ENCODE results near the gene FTSJ1. TPM values are rescaled to one million over a fixed set of nuclear protein-coding genes. Genes with fewer than 3 reads are reported as not detected.

The FTSJ1 gene
- total RNA-seq, 1 donor from 2014 or later: 15.1 TPM

DNA sequence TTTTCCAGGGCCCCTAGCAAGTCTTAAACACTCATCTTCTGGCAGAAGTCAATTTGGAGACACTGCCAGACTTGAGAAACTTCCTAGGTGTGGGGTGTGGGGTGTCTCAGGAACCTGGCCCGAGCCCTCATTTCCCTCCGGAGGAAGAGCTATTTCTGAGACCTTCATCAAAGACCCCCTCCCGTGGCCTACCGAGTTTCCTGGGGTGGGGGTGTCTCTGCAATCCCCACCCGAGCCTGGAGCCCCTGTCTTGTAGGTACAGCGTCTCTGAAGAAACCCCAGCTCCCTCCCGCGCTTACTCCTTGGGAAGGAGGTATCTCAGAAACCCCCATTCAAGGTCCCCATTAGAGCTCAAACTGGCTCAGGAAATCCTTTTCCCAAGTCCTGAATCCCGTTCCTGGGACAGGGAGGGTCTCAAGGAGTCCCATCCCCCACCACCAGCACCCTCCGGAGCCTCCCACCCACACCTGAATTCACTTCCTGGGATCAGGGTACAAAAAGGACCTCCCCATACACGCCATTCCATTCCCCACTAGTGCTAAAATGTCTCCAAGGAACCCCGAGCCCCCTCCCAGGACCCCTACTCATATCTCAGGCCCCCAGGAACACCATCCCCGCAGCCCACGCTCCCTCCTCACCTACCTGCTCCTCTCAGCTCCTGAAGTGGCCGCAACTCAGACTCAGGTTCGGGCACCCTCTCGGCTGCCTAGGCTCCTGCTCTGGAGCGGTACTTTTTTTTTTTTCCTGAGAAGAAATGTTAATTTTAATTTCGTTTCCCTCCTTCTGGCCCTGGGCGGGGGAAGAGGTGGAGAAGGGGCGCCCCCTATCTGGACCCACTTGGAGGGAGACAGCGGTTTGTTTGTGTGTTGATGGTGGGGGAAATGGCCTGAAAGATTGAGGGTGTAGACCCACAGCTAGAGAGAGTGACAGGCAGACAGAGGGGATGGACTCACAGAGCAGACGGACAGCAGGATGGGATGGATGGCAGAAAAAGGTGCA, 7.0 kb upstream of the FTSJ1 start:
- ATAC-seq: no peak
- intact Hi-C loops (cut with micrococcal nuclease): no loop called here
- no peak for DNase-seq

DNA sequence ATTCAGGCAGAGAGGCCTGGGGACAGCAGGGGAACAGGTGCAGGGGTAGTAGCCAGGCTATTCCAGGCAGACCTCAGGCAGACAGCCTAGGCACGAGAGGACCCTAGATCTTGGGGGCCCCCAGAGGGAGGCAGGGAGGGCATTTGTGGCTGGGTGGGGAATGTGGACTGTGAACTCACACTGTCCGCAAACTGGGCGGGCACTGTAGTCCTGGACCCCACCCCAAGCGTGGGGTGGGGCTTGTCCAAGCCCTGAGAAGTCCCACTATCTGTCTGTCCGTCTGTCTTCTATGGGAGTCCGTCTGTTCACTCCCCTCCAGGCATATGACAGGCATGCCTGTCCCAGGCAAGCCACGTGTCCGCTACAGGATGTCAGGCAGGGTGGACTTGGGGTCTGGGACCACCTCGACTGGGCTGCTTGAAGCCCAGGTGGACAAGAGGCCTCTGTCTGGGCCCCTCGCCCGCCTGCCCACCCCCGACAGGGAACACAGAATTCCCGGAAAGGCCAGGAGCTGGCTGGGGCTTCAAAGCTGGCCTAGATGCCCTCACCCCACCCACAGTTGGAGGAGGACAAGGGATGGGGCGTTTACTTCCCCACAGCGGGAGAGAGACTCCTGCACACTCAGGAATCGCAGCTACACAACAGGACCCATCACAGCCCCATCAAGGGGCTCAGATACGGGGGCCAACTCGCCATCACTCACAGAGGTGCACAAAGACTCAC, 5.7 kb upstream of the FTSJ1 start, which contains the start of gene SLC38A5:
SLC38A5 (minus strand) TSS at position 151 of the 723 bp plus-strand sequence. CDS start 2,336 bp downstream, outside the sequence.
- intact Hi-C loops (cut with micrococcal nuclease): no loop called here

DNA sequence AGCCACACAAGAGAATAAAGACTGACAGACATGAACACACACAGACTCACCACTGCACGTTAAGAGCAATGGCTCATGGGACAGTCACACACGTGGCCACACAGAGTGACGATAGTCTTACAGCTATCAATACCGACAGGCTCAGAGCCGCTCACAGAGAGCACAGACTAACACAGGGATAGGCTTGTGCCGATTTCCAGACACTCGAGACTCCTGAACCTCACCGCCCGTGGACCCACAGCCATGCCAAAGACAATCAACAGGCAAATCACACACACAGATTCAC, 5.2 kb upstream of the FTSJ1 start:
- ATAC-seq: no peak
- no peak for DNase-seq
- intact Hi-C loops (cut with micrococcal nuclease): no loop called here

More for the DNA sequence above, 5.7 kb upstream of the FTSJ1 start, which contains the start of gene SLC38A5:
- DNase-seq (no peak), ATAC-seq (no peak)

DNA sequence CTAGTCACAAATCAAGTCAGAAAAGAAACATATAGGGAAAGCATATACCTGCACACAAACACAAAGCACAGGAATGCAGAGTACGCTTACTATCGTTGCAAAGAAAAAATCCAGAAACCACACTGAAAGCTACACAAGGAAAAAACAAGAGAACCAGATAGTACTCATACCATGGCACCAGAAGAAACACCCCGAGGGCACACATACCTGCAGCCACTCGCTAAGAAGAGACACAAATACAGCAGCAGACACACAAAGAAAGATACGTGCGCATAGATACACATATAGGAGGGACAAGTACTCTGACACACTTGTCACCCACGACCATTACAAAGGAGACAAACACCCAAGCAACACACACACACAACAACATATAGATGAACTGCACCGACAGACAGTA, 4.5 kb upstream of the FTSJ1 start:
- DNase-seq (no peak), ATAC-seq (no peak)
- intact Hi-C loops (cut with micrococcal nuclease): no loop called here

DNA sequence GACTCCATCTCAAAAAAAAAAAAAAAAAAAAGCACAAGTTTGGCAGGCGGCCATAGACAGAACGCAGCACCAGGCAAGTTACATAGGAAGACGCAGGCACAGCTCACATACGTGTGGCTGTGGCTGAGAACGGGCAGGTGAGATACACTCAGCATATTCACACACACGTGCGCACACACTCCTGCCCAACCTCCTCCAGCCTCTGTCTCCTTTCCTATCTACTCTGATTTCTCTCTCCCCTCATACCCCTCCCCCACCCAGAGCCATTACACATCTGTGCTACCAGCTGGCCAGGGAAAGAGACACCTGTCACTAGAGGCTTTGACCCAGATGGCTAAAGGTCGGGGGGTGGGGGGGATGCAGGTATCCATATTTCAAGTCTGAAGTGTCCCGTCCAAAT, 3.8 kb upstream of the FTSJ1 start:
- ATAC-seq: no peak
- DNase-seq: no peak
- intact Hi-C loops (cut with micrococcal nuclease): no loop called here

DNA sequence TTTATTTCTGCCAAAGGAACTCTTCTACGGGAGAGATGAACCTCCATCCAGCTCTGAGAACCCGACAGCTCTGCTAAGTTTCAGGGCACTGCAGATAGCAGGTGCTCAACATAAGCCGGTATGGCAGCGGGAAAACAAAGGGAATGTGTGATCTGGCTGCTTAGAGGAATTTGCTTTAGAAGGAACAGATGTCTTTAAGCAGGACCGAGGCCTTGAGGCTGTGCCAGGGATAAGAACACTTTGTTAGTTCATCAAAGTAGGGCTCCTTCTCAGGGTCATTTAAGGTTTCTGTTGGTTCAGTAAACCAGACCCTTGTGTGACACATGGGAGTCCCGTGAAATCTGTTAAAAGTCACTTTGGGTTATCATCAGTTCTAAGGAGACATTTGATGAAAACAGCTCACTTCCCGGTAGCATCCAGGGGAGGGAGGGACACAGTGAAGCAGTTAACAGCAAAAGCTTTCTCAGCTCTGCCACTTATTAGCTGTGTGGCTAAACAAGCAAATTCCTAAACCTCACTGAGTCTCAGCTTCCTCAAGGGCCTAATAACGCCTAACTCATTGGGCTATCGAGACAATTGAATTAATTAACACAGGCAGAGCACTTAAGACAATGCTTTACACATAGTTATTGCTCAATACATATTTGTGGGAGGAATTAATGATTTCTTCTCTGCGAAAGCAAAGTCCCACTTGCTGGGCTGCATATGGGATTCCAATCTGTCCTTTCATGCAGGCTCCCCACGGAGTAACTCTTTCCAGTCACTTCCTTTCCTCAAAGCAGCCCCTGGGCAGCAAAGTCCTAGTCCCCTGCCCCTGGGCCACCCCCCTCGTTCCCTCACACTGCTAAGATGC, 2.9 kb upstream of the FTSJ1 start:
- intact Hi-C loops (cut with micrococcal nuclease): no loop called here
- no peak for DNase-seq
- no peak for ATAC-seq

DNA sequence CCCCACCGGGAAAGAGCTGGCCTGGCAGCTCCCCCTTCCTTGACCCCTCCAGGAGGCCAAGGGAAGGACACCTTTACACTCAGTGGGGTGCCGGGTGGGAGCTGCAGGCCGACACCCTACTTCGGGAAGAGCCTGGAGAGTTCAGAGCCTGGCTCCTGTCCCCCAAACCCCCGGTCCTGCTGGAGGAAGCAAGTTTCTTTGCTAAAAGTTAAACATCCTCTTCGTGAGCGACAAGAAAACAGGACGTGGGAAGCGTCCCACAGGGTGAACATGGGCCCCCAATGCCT, 2.4 kb upstream of the FTSJ1 start:
- intact Hi-C loops (cut with micrococcal nuclease): no loop called here
- ATAC-seq (no peak), DNase-seq (no peak)

DNA sequence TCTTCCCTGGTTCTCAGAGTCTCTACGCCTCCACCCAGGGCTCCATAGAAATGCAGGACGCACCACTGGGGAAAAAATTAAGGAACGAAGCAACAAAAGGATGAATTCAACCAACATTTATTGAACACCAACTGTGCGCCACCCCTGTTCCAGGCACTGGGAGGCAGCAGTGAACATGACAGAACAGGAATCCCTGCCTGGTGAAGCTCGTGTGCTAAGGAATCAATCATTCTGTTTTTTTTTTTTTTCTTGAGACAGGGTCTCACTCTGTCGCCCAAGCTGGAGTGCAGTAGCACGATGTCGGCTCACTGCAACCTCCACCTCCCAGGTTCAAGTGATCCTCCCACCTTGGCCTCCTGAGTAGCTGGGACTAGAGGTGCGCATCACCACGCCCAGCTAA, 1.9 kb upstream of the FTSJ1 start:
- intact Hi-C loops (cut with micrococcal nuclease): no loop called here
- ATAC-seq (no peak), DNase-seq (no peak)

DNA sequence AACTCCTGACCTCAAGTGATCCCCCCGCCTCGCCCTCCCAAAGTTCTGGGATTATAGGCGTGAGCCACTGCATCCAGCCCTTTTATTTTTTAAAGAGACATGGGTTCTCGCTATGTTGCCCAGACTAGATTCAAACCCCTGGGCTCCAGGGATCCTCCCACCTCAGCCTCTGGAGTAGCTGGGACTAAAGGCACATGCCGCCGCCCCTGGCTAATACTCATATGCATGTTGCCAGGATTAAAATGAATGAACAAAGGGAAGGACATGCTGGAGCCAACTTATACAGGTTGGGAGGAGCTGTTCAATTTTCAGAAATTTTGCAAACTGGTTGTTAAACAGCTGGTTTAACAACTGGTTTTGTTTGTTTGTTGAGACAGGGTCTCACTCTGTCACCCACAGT, 1.4 kb upstream of the FTSJ1 start:
- intact Hi-C loops (cut with micrococcal nuclease): no loop called here
- DNase-seq (no peak), ATAC-seq (no peak)

DNA sequence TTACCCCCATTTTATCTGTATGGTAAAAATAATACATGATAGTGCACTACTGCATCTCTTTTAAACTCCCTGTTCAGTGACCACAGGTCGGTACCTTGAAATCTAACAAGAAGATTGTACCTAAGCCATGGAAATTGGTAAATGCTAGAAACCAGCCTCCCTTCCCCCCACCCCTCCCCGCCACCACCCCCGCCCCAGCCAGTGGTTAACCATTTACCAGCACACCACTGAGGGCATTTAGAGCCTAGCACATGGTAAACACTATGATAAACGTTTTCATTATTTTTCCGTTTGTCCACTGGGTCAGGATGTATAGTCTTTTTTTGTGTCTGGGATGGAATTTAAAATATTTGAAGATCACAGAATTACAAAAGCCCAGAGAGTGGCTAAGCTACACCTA, 703 bp upstream of the FTSJ1 start:
- ATAC-seq: no peak
- intact Hi-C loops (cut with micrococcal nuclease): no loop called here
- DNase-seq: no peak

DNA sequence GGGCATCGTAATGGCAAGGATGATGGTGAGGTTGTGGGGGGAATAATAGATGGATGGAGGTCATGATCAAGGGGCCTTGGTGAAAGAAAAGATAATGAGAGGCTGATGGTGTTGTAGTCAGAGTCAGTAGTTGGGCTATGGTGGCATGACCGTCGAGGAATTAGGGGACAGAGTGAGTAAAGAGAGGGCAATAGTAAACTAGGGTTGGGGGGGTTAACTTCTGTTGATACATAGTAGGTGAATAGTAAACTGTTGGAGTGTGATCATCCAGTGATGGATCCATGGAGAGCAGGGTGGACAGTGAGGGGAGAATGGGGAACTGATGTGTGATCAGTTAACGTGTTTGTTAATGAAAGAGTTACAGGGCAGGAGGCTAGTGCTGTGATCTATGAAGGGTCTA, 920 bp downstream of the FTSJ1 start:
- DNase-seq: no peak
- ATAC-seq: no peak
- intact Hi-C loops (cut with micrococcal nuclease): no loop called here

DNA sequence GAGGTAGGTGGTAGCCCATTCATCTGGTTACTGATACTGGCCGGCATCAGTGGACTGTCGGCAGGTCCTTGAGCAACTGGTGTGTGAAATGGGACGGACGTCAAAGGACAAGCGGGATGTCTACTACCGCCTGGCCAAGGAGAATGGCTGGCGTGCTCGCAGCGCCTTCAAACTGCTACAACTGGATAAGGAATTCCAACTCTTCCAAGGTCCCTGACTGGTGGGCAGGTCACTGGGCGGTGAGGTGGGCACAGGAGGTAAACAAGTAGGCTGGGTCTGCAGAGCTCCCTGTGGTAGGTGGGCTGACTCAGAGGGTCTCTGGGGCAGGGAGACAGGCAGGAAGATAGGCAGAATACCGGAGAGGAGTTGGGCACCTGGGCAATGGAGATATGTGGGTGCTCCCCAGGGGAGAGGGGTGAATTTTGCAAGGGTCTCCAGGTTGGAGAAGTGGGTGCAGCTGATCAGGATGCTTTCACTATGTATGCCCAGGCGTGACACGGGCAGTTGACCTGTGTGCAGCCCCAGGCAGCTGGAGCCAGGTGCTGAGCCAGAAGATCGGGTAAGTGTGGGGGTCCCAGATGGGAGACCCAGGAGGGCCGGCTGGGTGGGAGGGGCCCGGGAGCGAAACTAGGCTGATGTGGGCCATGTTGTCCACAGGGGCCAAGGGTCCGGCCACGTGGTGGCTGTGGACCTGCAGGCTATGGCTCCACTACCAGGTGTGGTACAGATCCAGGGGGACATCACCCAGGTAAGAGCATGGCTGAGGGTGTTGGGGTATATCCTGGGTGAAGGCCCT, 2.2 kb downstream of the FTSJ1 start:
- ATAC-seq (no peak), DNase-seq (no peak)
- intact Hi-C loops (cut with micrococcal nuclease): no loop called here

DNA sequence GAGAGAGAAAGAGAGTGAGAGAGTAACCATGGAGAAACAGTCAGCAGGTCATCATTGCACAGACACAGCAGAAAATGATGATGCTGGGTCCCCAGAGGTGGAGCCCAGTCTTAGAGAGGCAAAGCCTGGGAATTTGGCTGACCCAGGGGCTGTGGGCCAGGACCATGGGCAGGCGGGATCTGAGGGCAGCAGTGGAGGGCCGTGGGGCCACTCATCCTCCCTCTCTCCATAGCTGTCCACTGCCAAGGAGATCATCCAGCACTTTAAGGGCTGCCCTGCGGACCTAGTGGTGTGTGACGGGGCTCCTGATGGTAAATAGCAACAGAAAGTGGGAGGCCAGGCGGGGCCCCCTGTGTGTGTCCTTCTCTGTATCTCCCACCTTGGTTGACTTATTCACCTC, 2.8 kb downstream of the FTSJ1 start:
- DNase-seq (no peak), ATAC-seq (no peak)
- intact Hi-C loops (cut with micrococcal nuclease): no loop called here

DNA sequence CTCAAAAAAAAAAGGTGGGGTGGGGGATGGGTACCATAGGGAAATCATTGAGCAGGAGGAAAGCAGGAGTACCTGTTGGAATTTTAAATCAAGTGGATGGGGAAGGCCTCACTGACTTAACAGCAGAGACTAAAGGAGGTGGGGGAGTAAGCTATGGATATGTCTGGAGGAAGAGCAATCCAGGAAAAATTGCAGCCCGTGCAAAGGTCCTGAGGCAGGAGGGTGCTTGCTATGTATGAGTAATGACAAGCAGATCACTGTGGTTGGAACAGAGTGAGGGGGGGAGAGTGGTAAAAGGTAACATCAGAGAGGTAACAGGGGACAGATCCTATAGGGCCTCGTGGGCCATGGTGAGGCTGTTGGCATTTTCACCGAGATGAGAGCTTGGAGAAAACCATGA, 4.1 kb downstream of the FTSJ1 start:
- no peak for DNase-seq
- ATAC-seq: no peak
- intact Hi-C loops (cut with micrococcal nuclease): no loop called here

DNA sequence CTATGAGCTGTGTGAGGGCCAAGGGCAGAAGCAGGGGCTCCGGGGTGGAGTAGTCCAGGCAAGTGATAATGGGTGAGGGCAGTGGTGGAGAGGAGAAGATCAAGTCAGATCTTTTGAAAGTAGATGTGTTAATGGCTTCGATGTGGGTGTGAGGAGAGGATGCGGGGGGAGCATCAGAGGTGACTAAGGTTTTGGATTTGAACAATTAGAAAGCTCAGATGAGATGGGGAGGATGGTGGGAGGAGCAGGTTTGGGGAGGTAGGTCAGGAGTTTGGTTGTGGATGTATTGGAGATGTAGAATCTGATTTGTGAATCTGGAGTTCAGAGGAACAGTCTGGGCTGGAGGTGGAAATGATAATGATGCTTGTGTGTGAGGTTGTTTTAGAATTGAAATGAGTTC, 4.6 kb downstream of the FTSJ1 start:
- intact Hi-C loops (cut with micrococcal nuclease): no loop called here
- ATAC-seq (no peak), DNase-seq (no peak)

DNA sequence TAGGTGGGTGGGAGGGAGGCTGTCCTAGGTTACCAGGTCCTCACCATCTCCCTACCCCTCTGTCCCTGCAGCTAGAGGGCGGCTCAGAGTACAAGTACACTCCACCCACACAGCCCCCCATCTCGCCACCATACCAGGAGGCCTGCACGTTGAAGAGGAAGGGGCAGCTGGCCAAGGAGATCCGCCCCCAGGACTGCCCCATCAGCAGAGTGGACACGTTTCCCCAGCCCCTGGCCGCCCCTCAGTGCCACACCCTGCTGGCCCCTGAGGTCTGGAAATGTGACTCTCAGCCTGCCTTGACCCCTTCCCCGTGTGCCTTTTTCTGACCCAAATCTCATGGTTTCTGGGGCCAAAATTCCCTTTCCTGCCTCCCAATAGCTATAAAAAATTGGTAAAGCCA, 6.5 kb downstream of the FTSJ1 start:
- ATAC-seq: no peak
- intact Hi-C loops (cut with micrococcal nuclease): no loop called here
- no peak for DNase-seq

DNA sequence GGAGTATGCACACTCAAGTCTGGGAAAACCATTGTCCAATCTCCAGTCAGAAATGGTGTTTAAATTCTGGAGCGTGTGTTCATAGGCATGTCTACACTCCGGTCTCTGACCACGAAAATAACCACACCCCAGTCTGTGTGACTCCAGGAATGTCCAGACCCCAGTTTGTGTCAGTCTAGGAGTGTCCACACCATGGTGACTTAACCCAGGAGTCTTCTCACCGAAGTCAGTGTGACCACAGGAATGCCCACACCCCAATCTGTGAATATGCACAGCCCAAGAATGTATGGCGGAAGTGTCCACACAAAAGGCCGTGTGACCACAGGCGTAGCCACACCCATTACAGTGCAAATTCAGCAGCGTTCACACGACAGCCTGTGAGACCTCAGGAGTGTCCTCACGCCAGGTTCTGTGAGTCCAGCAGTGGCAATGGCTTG, 11.4 kb downstream of the FTSJ1 start:
- DNase-seq: no peak
- intact Hi-C loops (cut with micrococcal nuclease): no loop called here
- no peak for ATAC-seq

DNA sequence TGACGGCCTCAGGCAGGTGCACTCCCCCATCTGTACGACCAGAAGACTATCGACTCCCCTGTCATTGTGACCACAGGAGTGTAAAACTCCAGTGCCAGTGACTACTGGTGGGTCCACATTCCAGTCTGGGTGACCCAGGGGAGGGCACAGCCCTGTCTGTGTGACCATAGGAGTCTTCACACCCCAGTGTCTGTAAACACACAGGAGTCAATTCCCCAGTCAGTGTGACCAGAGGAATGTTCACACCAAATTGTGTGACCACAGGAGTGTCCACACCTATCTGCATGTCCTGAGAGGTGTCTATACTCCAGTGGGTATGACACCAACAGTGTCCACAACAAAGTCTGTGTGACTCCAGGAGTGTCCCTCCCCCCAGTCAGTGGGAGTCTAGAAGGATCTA, 12.0 kb downstream of the FTSJ1 start:
- DNase-seq (no peak), ATAC-seq (no peak)
- intact Hi-C loops (cut with micrococcal nuclease): no loop called here

DNA sequence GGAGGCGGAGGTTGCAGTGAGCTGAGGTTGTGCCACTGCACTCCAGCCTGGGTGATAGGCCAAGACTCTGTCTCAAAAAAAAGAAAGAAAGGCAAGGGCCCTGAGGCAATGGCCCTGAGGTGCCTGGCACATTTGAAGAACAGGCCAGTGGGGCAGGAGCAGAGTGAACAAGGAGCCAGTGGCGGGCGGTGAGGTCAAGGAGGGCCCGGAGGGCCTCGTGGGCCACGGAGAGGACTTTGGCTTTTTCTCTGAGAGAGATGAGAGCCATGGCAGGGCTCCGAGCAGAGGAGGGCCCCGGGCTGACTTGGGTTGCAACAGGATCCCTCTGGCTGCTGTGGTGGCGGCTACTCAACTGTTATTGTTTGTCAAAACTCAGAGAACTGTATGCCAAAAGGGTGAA, 13.3 kb downstream of the FTSJ1 start:
- intact Hi-C loops (cut with micrococcal nuclease): no loop called here
- no peak for DNase-seq
- no peak for ATAC-seq

Data from left ventricle myocardium superior (tissue), 1 donor.